H4 (cell line): Measurements from ENCODE around the gene UBN1. TPM values are rescaled to one million over a fixed set of nuclear protein-coding genes. Genes with fewer than 3 reads are reported as not detected.
"Not testable (repeated sequence)": the region's sequence is repeated elsewhere in the genome, so short reads cannot be mapped to it uniquely, and the experiment has no call there.

ENCODE experiments used
- DNase-seq: peaks from one replicate; pipeline ENCODE4 v3.0.0-alpha.2; 2015; ENCODE audit warnings: low spot score
- total RNA-seq: library from RNA; depleted of rRNA; stranded (reverse); fragments of >200 nt; shearing (Covaris generic); gene quantifications from 2 replicates; pipeline ENCODE4 v1.2.3, GENCODE V29; 2014; rRNA removed

UBN1 gene
- total RNA-seq, 1 experiment from 2014 or later = 12.7 TPM

DNA sequence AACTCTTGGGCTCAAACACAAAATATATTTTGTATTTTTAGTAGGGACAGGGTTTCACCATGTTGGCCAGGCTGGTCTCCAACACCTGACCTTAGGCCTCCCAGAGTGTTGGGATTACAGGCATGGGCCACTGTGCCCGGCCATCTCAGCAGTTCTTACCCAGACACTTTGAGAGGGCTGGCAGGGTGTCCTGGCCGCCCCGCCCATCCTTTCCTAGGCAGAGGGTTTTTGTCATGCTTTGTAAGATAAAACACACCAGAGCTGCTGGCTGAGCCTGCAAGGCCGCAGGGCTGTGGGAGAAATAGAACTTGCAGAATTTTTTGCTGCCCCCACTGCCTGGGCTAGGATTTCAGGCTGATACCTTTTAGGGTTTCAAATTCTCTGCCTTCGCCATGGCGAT, 80.9 kb downstream of the UBN1 start:
- DNase-seq = no peak

GRCh38 chr16:4929619-4930018, 82.3 kb downstream of the UBN1 start:
- DNase-seq = not testable (repeated sequence)

DNA sequence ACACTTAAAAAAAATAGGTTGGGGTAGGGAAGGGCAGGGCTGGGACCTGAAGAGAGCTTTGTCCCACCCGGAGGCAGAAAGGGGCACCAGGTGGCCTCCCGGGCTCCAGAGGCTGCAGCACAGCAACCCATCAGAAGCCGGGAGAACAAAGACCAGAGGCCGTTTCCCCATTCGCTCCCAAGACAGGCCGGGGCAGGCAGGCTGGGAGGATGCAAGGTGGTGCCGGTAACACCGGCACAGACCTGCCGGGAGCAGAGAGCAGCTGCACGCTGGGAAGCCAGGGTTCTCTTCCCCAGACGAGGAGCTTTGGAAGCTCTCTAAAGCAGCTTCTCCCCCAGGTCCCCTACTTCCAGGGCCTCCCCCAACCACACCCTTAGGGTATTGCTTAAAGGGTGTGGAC, 84.1 kb downstream of the UBN1 start:
- DNase-seq = no peak

Other genes with a start within 250 kb of the UBN1 start
- 2.2 and 2.5 TPM in 2 replicates for gene UBALD1, start 232.6 kb upstream of the UBN1 start, total RNA-seq
- gene MGRN1, start 222.7 kb upstream of the UBN1 start, total RNA-seq = 15.4 and 16.1 TPM in 2 replicates
- 37.1 and 39.6 TPM in 2 replicates for gene NUDT16L1, start 153.9 kb upstream of the UBN1 start, total RNA-seq
- 6.0 and 6.4 TPM in 2 replicates for gene ANKS3, start 113.2 kb upstream of the UBN1 start, total RNA-seq
- 0.62 and 6.4 TPM in 2 replicates for gene DNAAF8, start 112.9 kb upstream of the UBN1 start, total RNA-seq
- gene ZNF500, start 80.3 kb upstream of the UBN1 start, total RNA-seq = 3.3 and 4.4 TPM in 2 replicates
- gene SEPTIN12, start 59.1 kb upstream of the UBN1 start, total RNA-seq = not detected in 2 replicates
- gene SMIM22, start 52.1 kb upstream of the UBN1 start, total RNA-seq = not detected in 2 replicates
- 14.7 and 17.1 TPM in 2 replicates for gene ROGDI, start 44.8 kb upstream of the UBN1 start, total RNA-seq
- gene GLYR1, start 193 bp upstream of the UBN1 start, total RNA-seq = 20.6 and 35.8 TPM in 2 replicates
- gene PPL, start 89.7 kb downstream of the UBN1 start, total RNA-seq = 0.10 and 0.18 TPM in 2 replicates
- gene SEC14L5, start 110.8 kb downstream of the UBN1 start, total RNA-seq = not detected in 2 replicates
- 17.0 and 41.5 TPM in 2 replicates for gene NAGPA, start 186.5 kb downstream of the UBN1 start, total RNA-seq
- 1.0 and 3.6 TPM in 2 replicates for gene C16orf89, start 218.5 kb downstream of the UBN1 start, total RNA-seq
- gene ALG1, start 224.4 kb downstream of the UBN1 start, total RNA-seq = 12.0 and 14.9 TPM in 2 replicates